K562 (cell line): ENCODE measurements around the gene OXLD1. TPM values are rescaled to one million over a fixed set of nuclear protein-coding genes. Genes with fewer than 3 reads are reported as not detected.

Experiments
- ATAC-seq: fragments of 200-7000 bp; cut with Tn5 transposase; 3 replicates; pipeline ENCODE4 v1.9.1; 2020; ENCODE audit warnings: moderate library complexity
- BruUV-seq: library from RNA; stranded (reverse); fragments of 400-500 nt; replicated peaks from 2 replicates; lab custom pipeline; 2021; lab: Mats Ljungman, UMichigan
- CTCF ChIA-PET: fragments of 300-600 bp; formaldehyde crosslinking; extraction: SDS; loops from one replicate; lab custom pipeline; 2021; ENCODE audit warnings: low intra/inter-chr PET ratio; lab: Yijun Ruan, JAX
- POLR2A ChIA-PET: fragments of 300-600, 350-650 bp; sonication (Branson Sonifier 250); formaldehyde crosslinking; extraction: SDS; loops from one replicate; lab custom pipeline; 2021; ENCODE audit warnings: antibody characterized with exemption, inconsistent platforms; lab: Yijun Ruan, JAX
- DNase-seq, 4 experiments: peaks; one replicate each; pipeline versions ENCODE4 v3.0.0 to v3.0.0-alpha.2; 2011 to 2018; ENCODE audit warnings: low spot score in 3 of 4, mixed read lengths in 3 of 4; ENCODE audit errors: extremely low read depth in 1 of 4
- FAIRE-seq: peaks from 2 replicates; lab custom pipeline; 2011; peaks lifted over from hg19 to GRCh38; lab: Jason Lieb, UNC
- H2AFZ ChIP-seq: 2 replicates; pipeline ENCODE4 v1.6.0; 2011; ENCODE audit warnings: low read depth, low read length, control low read depth, inconsistent platforms
- H3K27ac ChIP-seq: fragments of 200-600 bp; 3 replicates; pipeline ENCODE4 v1.8.0; 2011; ENCODE audit warnings: low read depth, mild to moderate bottlenecking, control low read depth, inconsistent platforms, low read length, moderate library complexity, mixed read lengths; ENCODE audit errors: extremely low read depth
- H3K27me3 ChIP-seq, 2 experiments: fragments of 300-600 bp in 1 of 2; 2 replicates in 1 of 2; 3 replicates in 1 of 2; pipeline versions ENCODE4 v1.6.0 to v1.8.0; 2011; ENCODE audit warnings: inconsistent platforms in 2 of 2, low read length in 2 of 2, mild to moderate bottlenecking in 1 of 2, mixed read lengths in 1 of 2, moderate library complexity in 1 of 2; ENCODE audit not compliant: control insufficient read depth in 2 of 2, insufficient read depth in 2 of 2
- H3K36me3 ChIP-seq: fragments of 300-600 bp; 3 replicates; pipeline ENCODE4 v1.8.0; 2011; ENCODE audit warnings: mild to moderate bottlenecking, low read length, inconsistent platforms; ENCODE audit not compliant: control insufficient read depth, insufficient read depth
- H3K4me1 ChIP-seq, 2 experiments: fragments of 200-600 bp in 1 of 2; replicated peaks in 1 of 2; 2 replicates in 1 of 2; 3 replicates in 1 of 2; pipeline versions ENCODE4 v1.5.1 to v1.8.0; 2011; ENCODE audit warnings: inconsistent platforms in 2 of 2, low read length in 2 of 2, mild to moderate bottlenecking in 1 of 2, mixed read lengths in 1 of 2, moderate library complexity in 1 of 2; ENCODE audit not compliant: control insufficient read depth in 2 of 2, insufficient read depth in 2 of 2
- H3K4me2 ChIP-seq: 2 replicates; pipeline ENCODE4 v1.6.1; 2011; ENCODE audit warnings: low read length, control low read depth, inconsistent platforms, mixed read lengths; ENCODE audit not compliant: insufficient read depth
- H3K4me3 ChIP-seq: fragments of 200-600 bp; sonication (generic), shearing (Covaris generic); 2 replicates; pipeline ENCODE4 v1.5.1; 2016; ENCODE audit warnings: control low read depth, inconsistent platforms
- H3K79me2 ChIP-seq: fragments of 200-600 bp; 3 replicates; pipeline ENCODE4 v1.8.0; 2011; ENCODE audit warnings: low read length, inconsistent platforms; ENCODE audit not compliant: control insufficient read depth, insufficient read depth
- H3K9ac ChIP-seq, 2 experiments: 2 replicates each; pipeline versions ENCODE4 v1.6.0 to v1.6.1; 2011; ENCODE audit warnings: low read depth in 2 of 2, low read length in 2 of 2, control low read depth in 1 of 2, inconsistent platforms in 1 of 2, mild to moderate bottlenecking in 1 of 2, mixed read lengths in 1 of 2; ENCODE audit not compliant: insufficient read depth in 1 of 2
- H3K9me1 ChIP-seq: one replicate; pipeline ENCODE4 v1.6.0; 2011; ENCODE audit warnings: inconsistent platforms, mild to moderate bottlenecking, low read length, moderate library complexity; ENCODE audit not compliant: control insufficient read depth, insufficient read depth
- H3K9me3 ChIP-seq: replicated peaks from 2 replicates; pipeline ENCODE4 v1.5.1; 2011; ENCODE audit warnings: low read depth, low read length, inconsistent platforms; ENCODE audit not compliant: control insufficient read depth, insufficient read depth
- H4K20me1 ChIP-seq: replicated peaks from 2 replicates; pipeline ENCODE4 v1.6.1; 2011; ENCODE audit warnings: low read length, inconsistent platforms, mixed read lengths; ENCODE audit not compliant: control insufficient read depth, insufficient read depth
- BCOR ChIP-seq: fragments of 450-650 bp; IDR thresholded peaks from 2 replicates; pipeline ENCODE4 v1.6.1; 2016
- HNRNPL ChIP-seq: fragments of 200-400 bp; formaldehyde crosslinking; IDR thresholded peaks from 2 replicates; pipeline ENCODE4 v1.6.1; 2017; ENCODE audit warnings: low read depth, mild to moderate bottlenecking, low read length
- MNT ChIP-seq, 2 experiments: fragments of 450-650 bp; conservative IDR thresholded peaks; 2 replicates each; pipeline ENCODE4 v1.6.1; 2017; ENCODE audit warnings: mild to moderate bottlenecking in 2 of 2, moderate library complexity in 2 of 2
- POLR2G ChIP-seq: fragments of 200-400 bp; formaldehyde crosslinking; IDR thresholded peaks from 2 replicates; pipeline ENCODE4 v1.6.1; 2017; ENCODE audit warnings: low read depth, mild to moderate bottlenecking, antibody characterized with exemption, low read length, moderate library complexity
- RBM22 ChIP-seq: fragments of 200-400 bp; formaldehyde crosslinking; IDR thresholded peaks from 2 replicates; pipeline ENCODE4 v1.6.1; 2018; ENCODE audit warnings: low read length, low read depth; ENCODE audit not compliant: poor library complexity, severe bottlenecking
- ZNF121 ChIP-seq: sonication (generic); formaldehyde crosslinking; conservative IDR thresholded peaks from 2 replicates; pipeline ENCODE4 v1.8.0; 2022; ENCODE audit warnings: missing genetic modification reagents
- ZNF239 ChIP-seq: fragments of 250-450 bp; sonication (Bioruptor Pico); IDR thresholded peaks from 2 replicates; pipeline ENCODE4 v1.4.0; 2020; ENCODE audit warnings: mild to moderate bottlenecking
- WGBS: fragments of 100-300 bp; shearing (Covaris generic); methylation state at CpG from one replicate; pipeline ENCODE4 v1.1.6; 2016; ENCODE audit warnings: low coverage, mixed read lengths; ENCODE audit not compliant: insufficient coverage; ENCODE audit errors: missing lambda C conversion rate; 5-methylcytosine and 5-hydroxymethylcytosine counted together
- in situ Hi-C: fragments of 300-500 bp; cut with MboI; formaldehyde crosslinking; loops from 4 replicates; pipeline ENCODE4 v1.15.0; 2018; ENCODE audit warnings: inconsistent platforms, mixed read lengths
- intact Hi-C: fragments of 100-400 bp; cut with micrococcal nuclease; formaldehyde crosslinking; loops from 2 replicates; pipeline ENCODE4 v1.14.2; 2022
- polyA plus RNA-seq, 8 experiments: library from polyadenylated mRNA; depleted of rRNA in 4 of 8; stranded (reverse) in 5 of 8; unstranded in 3 of 8; fragments of >200 nt; fragmentation: Nextera tagmentation in 2 of 8; fragmentation: Illumina TruSeq in 1 of 8; extraction: Ambion mirVana in 2 of 8; extraction: Trizol in 1 of 8; gene quantifications; 2 replicates each; pipeline versions ENCODE4 v1.2.1 to v1.2.3, GENCODE V29; 2011 to 2014; ENCODE audit warnings: inconsistent platforms in 1 of 8, missing spikeins in 1 of 8
- total RNA-seq, 7 experiments: library from RNA; depleted of rRNA in 6 of 7; stranded (reverse); fragments of >200 nt in 6 of 7; fragmentation: Illumina TruSeq in 2 of 7; extraction: Trizol in 2 of 7; gene quantifications; 2 replicates each; pipeline versions ENCODE4 v1.2.1 to v1.2.3, GENCODE V29; 2011 to 2021; ENCODE audit warnings: low replicate concordance in 1 of 7
- TF ChIP-seq, protein P1 (sequence below): fragments of 250-450 bp; sonication (Bioruptor Pico); IDR thresholded peaks from 2 replicates; pipeline ENCODE4 v1.5.1; 2021; ENCODE audit warnings: mild to moderate bottlenecking
- TF ChIP-seq, protein P2 (sequence below): sonication (generic); formaldehyde crosslinking; IDR thresholded peaks from 2 replicates; pipeline ENCODE4 v1.8.1; 2023; ENCODE audit warnings: mild to moderate bottlenecking, missing genetic modification reagents

Gene OXLD1
- total and polyA plus RNA-seq, 9 of the 15 experiments (the other 6 are each of a cell fraction or from before 2014, with no cell fraction given): 4.4 to 115 (median 29.3) TPM

- peak overlapping the region; percentile 93; the same call in 1 of the 2 replicates for H3K4me3 ChIP-seq
- in situ Hi-C loops: no loop called here
- peak overlapping the region; percentile 80 to 95 for H3K9ac ChIP-seq
- H3K27ac ChIP-seq: peak overlapping the region; percentile 88; the same call in 1 of the 3 replicates
- peaks cover 35% of the 10 kb centered on the region for H3K79me2 ChIP-seq
- ATAC-seq: no peak
- ChIA-PET CTCF (no interaction called here), POLR2A (interaction anchor here (0.6 to 5.2 kb wide), 10 partner anchors 9 to 814 kb away, joined by 3 to 59 read pairs (median 3); partner anchors contain the start of genes CCDC137, MRPL12, OXLD1 and P4HB)
- no peak for DNase-seq
- WGBS: 91% methylated on average over 32 of the region's 39 CpGs
- no TSS peak for BruUV-seq
- peaks cover 23 to 83% of the 10 kb centered on the region in 2 experiments for H3K4me1 ChIP-seq
- TF ChIP-seq ZNF239 (no peak), BCOR (peak; percentile 23; the same call in 1 of the 2 replicates), RBM22 (peak; percentile 24), POLR2G (peak; percentile 44), HNRNPL (peak; percentile 52; the same call in 1 of the 2 replicates), ZNF121 (no peak), MNT (conservative IDR thresholded peaks at IDR 0.05) (no peak)
- TF ChIP-seq, protein P1, sequence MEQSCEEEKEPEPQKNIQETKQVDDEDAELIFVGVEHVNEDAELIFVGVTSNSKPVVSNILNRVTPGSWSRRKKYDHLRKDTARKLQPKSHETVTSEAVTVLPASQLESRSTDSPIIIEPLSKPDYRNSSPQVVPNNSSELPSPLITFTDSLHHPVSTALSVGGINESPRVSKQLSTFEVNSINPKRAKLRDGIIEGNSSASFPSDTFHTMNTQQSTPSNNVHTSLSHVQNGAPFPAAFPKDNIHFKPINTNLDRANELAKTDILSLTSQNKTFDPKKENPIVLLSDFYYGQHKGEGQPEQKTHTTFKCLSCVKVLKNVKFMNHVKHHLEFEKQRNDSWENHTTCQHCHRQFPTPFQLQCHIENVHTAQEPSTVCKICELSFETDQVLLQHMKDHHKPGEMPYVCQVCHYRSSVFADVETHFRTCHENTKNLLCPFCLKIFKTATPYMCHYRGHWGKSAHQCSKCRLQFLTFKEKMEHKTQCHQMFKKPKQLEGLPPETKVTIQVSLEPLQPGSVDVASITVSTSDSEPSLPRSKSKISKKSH: no peak
- TF ChIP-seq, protein P2, sequence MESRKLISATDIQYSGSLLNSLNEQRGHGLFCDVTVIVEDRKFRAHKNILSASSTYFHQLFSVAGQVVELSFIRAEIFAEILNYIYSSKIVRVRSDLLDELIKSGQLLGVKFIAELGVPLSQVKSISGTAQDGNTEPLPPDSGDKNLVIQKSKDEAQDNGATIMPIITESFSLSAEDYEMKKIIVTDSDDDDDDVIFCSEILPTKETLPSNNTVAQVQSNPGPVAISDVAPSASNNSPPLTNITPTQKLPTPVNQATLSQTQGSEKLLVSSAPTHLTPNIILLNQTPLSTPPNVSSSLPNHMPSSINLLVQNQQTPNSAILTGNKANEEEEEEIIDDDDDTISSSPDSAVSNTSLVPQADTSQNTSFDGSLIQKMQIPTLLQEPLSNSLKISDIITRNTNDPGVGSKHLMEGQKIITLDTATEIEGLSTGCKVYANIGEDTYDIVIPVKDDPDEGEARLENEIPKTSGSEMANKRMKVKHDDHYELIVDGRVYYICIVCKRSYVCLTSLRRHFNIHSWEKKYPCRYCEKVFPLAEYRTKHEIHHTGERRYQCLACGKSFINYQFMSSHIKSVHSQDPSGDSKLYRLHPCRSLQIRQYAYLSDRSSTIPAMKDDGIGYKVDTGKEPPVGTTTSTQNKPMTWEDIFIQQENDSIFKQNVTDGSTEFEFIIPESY (CRISPR knock-in tag): peak; percentile 94
- H3K36me3 ChIP-seq: peaks cover 51% of the 10 kb centered on the region; the same call in 1 of the 3 replicates
- H3K4me2 ChIP-seq: peak overlapping the region; percentile 92
- H3K9me1 ChIP-seq: no peaks in the 10 kb centered on the region
- H3K9me3 ChIP-seq: no peaks in the 10 kb centered on the region
- no peak overlapping the region for H2AFZ ChIP-seq
- FAIRE-seq: no peak
- peaks cover 12% of the 10 kb centered on the region for H4K20me1 ChIP-seq
- intact Hi-C loops: no loop called here
- H3K27me3 ChIP-seq: no peaks in the 10 kb centered on the region
These were observed 48.2 kb upstream of the OXLD1 start for GRCh38 chr17:81714412-81715106.
